Measurements from ENCODE around the gene KDELR1. TPM values are rescaled to one million over a fixed set of nuclear protein-coding genes. Genes with fewer than 3 reads are reported as not detected.

KDELR1 gene
- total and polyA plus RNA-seq, 2 donors from 2014 or later, result 169 to 204 TPM

- no peak for TF ChIP-seq CTCF (IDR thresholded peaks at IDR 0.05; ENCODE audit: borderline replicate concordance, extremely low read depth, insufficient read depth)
- H3K9me3 ChIP-seq (ENCODE audit: control insufficient read depth in 2 of 3, insufficient read depth in 1 of 3, low read length in 3 of 3), result no peaks in the 10 kb centered on the region
- no peak overlapping the region for H3K9ac ChIP-seq (ENCODE audit: low read length in 3 of 3)
- H3K27me3 ChIP-seq (ENCODE audit: control insufficient read depth, insufficient read depth, low read length), result no peaks in the 10 kb centered on the region
- no peak overlapping the region for H3K4me3 ChIP-seq (ENCODE audit: low read length in 3 of 3)
- intact Hi-C loops (cut with DNase I), result no loop called here
- H3K27ac ChIP-seq (ENCODE audit: low read depth in 2 of 2, low read length in 2 of 2), result no peak overlapping the region
- DNase-seq, result no peak
- FAIRE-seq, result no peak
- H3K36me3 ChIP-seq (ENCODE audit: control insufficient read depth in 2 of 3, insufficient read depth in 3 of 3, low read length in 3 of 3), result no peaks in the 10 kb centered on the region
- peaks cover 0 to 4% (median 0%) of the 10 kb centered on the region in 3 donors for H3K4me1 ChIP-seq (ENCODE audit: control insufficient read depth in 2 of 3, insufficient read depth in 2 of 3, low read depth in 1 of 3, low read length in 3 of 3)
These were observed 32.2 kb downstream of the KDELR1 start for GRCh38 chr19:48359123-48359522.

GRCh38 chr19:48355365-48355954 lies 35.9 kb downstream of the KDELR1 start:
- Histone ChIP-seq H3K9me3 (ENCODE audit: control insufficient read depth in 2 of 3, insufficient read depth in 1 of 3, low read length in 3 of 3) (no peaks in the 10 kb centered on the region), H3K27me3 (ENCODE audit: control insufficient read depth, insufficient read depth, low read length) (no peaks in the 10 kb centered on the region), H3K9ac (ENCODE audit: low read length in 3 of 3) (no peak overlapping the region), H3K27ac (ENCODE audit: low read depth in 2 of 2, low read length in 2 of 2) (no peak overlapping the region), H3K4me1 (ENCODE audit: control insufficient read depth in 2 of 3, insufficient read depth in 2 of 3, low read depth in 1 of 3, low read length in 3 of 3) (no peaks in the 10 kb centered on the region), H3K36me3 (ENCODE audit: control insufficient read depth in 2 of 3, insufficient read depth in 3 of 3, low read length in 3 of 3) (no peaks in the 10 kb centered on the region), H3K4me3 (ENCODE audit: low read length in 3 of 3) (no peak overlapping the region)
- DNase-seq (no peak), FAIRE-seq (no peak)
- intact Hi-C loops (cut with DNase I), result no loop called here
- TF ChIP-seq CTCF (IDR thresholded peaks at IDR 0.05; ENCODE audit: borderline replicate concordance, extremely low read depth, insufficient read depth), result no peak

GRCh38 chr19:48354332-48354992 lies 36.9 kb downstream of the KDELR1 start:
- no peak for FAIRE-seq
- H3K4me3 ChIP-seq (ENCODE audit: low read length in 3 of 3), result no peak overlapping the region
- no peaks in the 10 kb centered on the region for H3K4me1 ChIP-seq (ENCODE audit: control insufficient read depth in 2 of 3, insufficient read depth in 2 of 3, low read depth in 1 of 3, low read length in 3 of 3)
- no peaks in the 10 kb centered on the region for H3K9me3 ChIP-seq (ENCODE audit: control insufficient read depth in 2 of 3, insufficient read depth in 1 of 3, low read length in 3 of 3)
- no peak overlapping the region for H3K27ac ChIP-seq (ENCODE audit: low read depth in 2 of 2, low read length in 2 of 2)
- no peak overlapping the region for H3K9ac ChIP-seq (ENCODE audit: low read length in 3 of 3)
- no peak for TF ChIP-seq CTCF (IDR thresholded peaks at IDR 0.05; ENCODE audit: borderline replicate concordance, extremely low read depth, insufficient read depth)
- no peaks in the 10 kb centered on the region for H3K36me3 ChIP-seq (ENCODE audit: control insufficient read depth in 2 of 3, insufficient read depth in 3 of 3, low read length in 3 of 3)
- H3K27me3 ChIP-seq (ENCODE audit: control insufficient read depth, insufficient read depth, low read length), result no peaks in the 10 kb centered on the region
- intact Hi-C loops (cut with DNase I), result no loop called here
- DNase-seq, result no peak

Data from kidney (tissue), 14 donors.